ENCODE results near the gene GRIK5.

- TF ChIP-seq EZH2 (IDR thresholded peaks at IDR 0.05; ENCODE audit: low read depth) (no peak), CTCF (conservative IDR thresholded peaks at IDR 0.05) (no peak)
Measured at GRCh38 chr19:42067315-42067888, 2.6 kb downstream of the GRIK5 start.

Measured in PC-9 (cell line).